H1 (cell line): ENCODE data around the gene SLC13A2.

Experiments used
- JUN ChIP-seq: IDR thresholded peaks from 2 replicates; pipeline ENCODE4 v1.6.1; 2011; ENCODE audit warnings: low read depth, mild to moderate bottlenecking, improper control_type of control experiment, low read length
- RAD21 ChIP-seq, 2 experiments: IDR thresholded peaks in 1 of 2; conservative IDR thresholded peaks in 1 of 2; 2 replicates each; pipeline ENCODE4 v1.6.1; 2011; ENCODE audit warnings: low read depth in 2 of 2, low read length in 2 of 2, improper control_type of control experiment in 1 of 2, inconsistent platforms in 1 of 2, mild to moderate bottlenecking in 1 of 2, moderate library complexity in 1 of 2
- SP2 ChIP-seq: IDR thresholded peaks from 2 replicates; pipeline ENCODE4 v1.6.1; 2012; ENCODE audit warnings: mild to moderate bottlenecking, low read length, inconsistent platforms
- TF ChIP-seq, protein P1 (sequence below): IDR thresholded peaks from 2 replicates; pipeline ENCODE4 v1.6.1; 2012; ENCODE audit warnings: inconsistent platforms
- TF ChIP-seq, protein P2 (sequence below), 3 experiments: IDR thresholded peaks; 1 replicate in 2 of 3; 2 replicates in 1 of 3; pipeline versions ENCODE4 v1.5.1 to v1.6.1; 2011; ENCODE audit warnings: low read length in 3 of 3, mild to moderate bottlenecking in 3 of 3, inconsistent platforms in 2 of 3, low read depth in 1 of 3, moderate library complexity in 1 of 3; ENCODE audit not compliant: insufficient read depth in 1 of 3; ENCODE audit errors: control extremely low read depth in 1 of 3

DNA sequence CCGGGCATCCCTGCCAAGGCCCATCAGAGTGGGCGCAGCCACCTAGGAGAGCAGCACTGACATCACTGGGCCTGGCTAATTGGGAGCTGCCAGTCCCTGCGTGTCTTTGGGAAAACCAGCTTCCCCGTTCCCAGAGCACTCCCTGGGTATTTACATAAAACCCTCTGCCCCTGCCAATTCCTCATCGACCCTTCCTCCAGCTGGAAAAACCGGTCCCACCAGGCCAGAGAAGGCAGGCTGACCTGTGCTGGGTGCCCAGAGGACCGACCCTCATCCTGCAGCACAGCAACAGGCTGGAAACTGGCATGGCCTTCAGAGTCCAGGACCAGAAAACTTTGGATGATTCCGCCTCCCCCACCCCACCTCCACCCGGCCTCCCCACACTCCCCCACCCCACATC, 24.5 kb downstream of the SLC13A2 start:
- no peak for TF ChIP-seq JUN
- TF ChIP-seq, protein P1, sequence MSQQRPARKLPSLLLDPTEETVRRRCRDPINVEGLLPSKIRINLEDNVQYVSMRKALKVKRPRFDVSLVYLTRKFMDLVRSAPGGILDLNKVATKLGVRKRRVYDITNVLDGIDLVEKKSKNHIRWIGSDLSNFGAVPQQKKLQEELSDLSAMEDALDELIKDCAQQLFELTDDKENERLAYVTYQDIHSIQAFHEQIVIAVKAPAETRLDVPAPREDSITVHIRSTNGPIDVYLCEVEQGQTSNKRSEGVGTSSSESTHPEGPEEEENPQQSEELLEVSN, result no peak
- no peak for TF ChIP-seq RAD21 (IDR thresholded peaks at IDR 0.05 in 1 of 2, conservative IDR thresholded peaks at IDR 0.05 in 1 of 2; ENCODE audit: low read depth in 2 of 2, low read length in 2 of 2)
- TF ChIP-seq, protein P2, sequence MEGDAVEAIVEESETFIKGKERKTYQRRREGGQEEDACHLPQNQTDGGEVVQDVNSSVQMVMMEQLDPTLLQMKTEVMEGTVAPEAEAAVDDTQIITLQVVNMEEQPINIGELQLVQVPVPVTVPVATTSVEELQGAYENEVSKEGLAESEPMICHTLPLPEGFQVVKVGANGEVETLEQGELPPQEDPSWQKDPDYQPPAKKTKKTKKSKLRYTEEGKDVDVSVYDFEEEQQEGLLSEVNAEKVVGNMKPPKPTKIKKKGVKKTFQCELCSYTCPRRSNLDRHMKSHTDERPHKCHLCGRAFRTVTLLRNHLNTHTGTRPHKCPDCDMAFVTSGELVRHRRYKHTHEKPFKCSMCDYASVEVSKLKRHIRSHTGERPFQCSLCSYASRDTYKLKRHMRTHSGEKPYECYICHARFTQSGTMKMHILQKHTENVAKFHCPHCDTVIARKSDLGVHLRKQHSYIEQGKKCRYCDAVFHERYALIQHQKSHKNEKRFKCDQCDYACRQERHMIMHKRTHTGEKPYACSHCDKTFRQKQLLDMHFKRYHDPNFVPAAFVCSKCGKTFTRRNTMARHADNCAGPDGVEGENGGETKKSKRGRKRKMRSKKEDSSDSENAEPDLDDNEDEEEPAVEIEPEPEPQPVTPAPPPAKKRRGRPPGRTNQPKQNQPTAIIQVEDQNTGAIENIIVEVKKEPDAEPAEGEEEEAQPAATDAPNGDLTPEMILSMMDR (IDR thresholded peaks at IDR 0.05; ENCODE audit: control extremely low read depth in 1 of 3, insufficient read depth in 1 of 3, low read depth in 1 of 3, low read length in 3 of 3), result no peak
- no peak for TF ChIP-seq SP2
